Mesenteric fat pad (tissue), 1 donor: ENCODE results near the gene PLSCR3. TPM values are rescaled to one million over a fixed set of nuclear protein-coding genes. Genes with fewer than 3 reads are reported as not detected.
A peak's percentile ranks its signal among the peaks of the same experiment; 100 is the strongest.

Experiments used
- DNase-seq: peaks from one replicate; pipeline ENCODE4 v3.0.0-alpha.2; 2020; ENCODE audit warnings: low spot score
- long read RNA-seq: library from polyadenylated mRNA; unstranded; transcript quantifications from one replicate; pipeline ENCODE4 v2.0.0, GENCODE V29; 2020
- total RNA-seq: library from RNA; stranded (reverse); fragmentation: NEBNext Ultra II Directional; extraction: Animal tissue kit (Norgen Biotek cat#: 25700); gene quantifications from one replicate; pipeline ENCODE4 v1.2.1, GENCODE V29; 2021
- donor health status: DM: yes; HTN: yes; CAD: no.

The PLSCR3 gene
- 42.6 TPM for total RNA-seq
- long read RNA-seq, transcript PLSCR3-212 (7 exons, 1,965 nt), result minor isoform, 12 of 84 reads
- long read RNA-seq, transcript PLSCR3-209 (8 exons, 2,032 nt), result minor isoform, 15 of 84 reads
- long read RNA-seq, transcript PLSCR3-202 (8 exons, 2,067 nt), result major isoform, 35 of 84 reads
- long read RNA-seq, partial matches to known transcripts, result 3 of 84 reads
- long read RNA-seq, other reads (novel, unspliced or antisense), result 14 of 84 reads

DNA sequence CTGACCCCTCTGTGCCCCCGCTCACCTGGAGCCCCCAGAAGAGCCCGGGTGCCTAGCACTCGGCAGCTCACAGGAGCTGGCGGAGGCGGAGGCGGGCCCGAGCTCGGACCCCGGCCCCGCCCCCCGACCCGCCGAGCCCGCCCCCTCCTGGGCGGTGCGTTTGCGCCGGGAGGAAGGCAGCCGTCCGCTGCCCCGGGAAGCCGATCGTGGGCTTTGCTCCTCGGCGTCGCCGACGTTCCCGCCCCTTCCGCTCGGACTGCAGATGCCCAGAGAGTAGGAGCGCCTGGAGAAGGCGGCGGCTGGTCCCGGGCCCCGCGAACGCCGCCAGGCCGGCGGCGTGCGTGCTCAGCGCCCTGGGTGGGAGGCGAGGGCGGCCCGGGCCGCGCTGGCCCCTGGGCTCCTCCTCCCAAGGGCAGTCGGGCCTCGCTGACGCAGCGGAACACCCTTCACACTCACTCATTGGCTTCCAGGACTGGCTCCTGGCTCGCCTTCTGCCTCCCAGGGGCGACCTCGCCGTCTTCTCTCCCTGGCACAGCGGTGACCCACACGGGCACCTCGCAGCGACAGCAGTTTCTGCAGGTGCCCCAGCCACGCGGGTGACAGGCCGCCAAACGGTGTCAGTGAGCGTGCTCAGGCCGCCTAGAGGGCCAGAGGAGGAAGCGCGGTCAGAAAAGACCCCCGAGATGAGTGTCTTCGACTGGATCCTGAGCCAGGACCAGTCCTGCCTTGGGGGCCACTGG lies at the start of gene PLSCR3:
TSS of gene PLSCR3 (minus strand) at position 74 of the 740 bp plus-strand sequence. CDS start 415 bp downstream, outside the sequence.
- DNase-seq, result peak; percentile 95

DNA sequence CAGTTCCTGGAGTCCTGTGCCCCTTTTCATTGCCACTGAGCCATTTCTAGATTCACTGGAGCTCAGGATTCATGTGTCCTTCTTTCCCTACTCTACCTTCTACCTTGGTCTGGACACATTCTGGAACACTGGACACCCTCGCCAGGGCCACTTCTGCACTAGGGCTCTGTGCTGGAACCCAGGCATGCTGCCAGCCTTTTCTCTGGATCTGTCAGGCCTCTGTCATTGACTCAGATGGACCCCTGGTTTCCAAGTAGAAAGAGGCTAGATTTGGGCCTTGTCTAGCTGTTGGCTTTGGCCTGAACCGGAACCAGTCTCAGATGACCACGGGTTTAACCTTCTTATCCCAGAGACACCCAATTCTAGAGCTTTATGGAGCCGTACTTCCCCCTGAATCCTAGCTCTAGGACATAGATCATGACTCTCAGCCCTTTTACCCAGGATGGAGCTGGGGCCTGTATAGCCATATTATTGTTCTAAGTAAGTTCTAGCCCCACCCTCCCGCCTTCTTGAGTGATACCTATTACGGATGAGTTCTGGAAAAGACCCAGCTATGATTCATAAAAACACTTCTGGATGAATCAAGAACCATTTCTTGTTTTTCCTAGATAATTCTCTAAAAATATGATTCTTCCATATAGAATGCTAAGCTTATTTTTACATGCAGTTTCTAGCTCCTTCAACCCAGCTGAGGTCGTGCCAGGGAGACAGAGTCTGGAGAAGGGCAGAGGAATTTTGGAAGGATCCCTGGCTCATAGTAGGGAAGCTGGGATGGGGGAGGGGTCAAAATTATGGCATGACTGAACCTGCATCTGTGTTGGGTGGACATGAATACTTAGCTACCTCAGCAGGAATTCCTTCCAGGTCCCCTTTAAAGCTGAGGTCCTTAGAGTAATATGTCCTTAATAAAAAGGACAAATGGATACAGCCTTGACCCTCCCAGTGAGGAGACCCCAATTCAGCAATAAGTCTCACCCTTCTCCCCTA lies 49.5 kb upstream of the PLSCR3 start:
- DNase-seq, result no peak

DNA sequence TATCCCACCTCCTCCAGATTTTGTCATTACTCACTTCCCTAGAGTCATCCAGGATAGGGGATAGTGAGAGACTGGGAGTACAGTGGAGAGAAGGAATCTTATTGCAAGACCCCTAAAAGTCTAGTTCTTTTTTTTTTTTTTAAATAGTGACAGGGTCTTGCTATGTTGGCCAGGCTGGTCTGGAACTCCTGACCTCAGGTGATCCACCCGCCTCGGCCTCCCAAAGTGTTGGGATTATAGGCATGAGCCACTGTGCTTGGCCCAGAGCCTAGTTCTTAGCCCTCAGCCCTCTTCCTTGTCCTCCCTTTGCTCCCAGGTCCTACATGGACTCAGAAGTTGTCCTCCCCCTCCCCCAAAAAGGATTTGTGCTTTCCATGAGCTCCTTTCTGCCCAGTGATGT lies 47.8 kb upstream of the PLSCR3 start:
- no peak for DNase-seq

DNA sequence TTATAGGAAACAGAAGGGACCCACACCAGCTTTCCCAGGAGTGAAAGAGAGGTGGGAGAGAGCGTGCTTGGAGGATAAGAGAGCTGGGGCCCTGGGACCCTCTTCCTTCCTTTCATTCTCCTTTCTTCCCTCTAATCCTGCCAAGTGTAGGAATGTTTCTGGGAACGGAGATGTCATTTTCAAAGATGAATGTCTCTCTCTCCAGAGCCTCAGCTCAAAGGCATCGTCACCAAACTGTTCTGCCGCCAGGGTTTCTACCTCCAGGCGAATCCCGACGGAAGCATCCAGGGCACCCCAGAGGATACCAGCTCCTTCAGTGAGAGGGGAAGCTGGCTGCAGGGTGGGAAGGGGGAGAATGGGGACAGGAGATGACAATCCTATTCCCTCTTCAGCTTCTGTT lies 46.9 kb upstream of the PLSCR3 start:
- no peak for DNase-seq

DNA sequence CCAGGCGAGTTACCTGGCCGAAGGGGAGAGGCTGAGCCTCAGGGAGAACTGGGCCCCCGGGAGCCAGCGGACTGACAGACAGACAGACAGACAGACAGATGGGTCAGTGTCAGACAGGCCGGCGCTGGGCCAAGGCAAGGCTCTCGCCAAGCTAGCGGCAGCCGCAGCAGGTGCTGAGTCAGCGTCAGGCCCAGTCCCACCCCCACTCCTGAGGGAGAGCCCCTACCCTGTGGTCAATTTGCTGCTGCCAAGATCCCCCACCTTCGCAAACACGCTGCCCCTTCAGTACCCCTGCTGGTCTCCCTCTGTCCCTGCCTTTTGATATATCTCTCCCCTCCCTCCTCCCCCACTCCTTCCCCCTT lies 46.5 kb upstream of the PLSCR3 start:
- DNase-seq, result no peak

DNA sequence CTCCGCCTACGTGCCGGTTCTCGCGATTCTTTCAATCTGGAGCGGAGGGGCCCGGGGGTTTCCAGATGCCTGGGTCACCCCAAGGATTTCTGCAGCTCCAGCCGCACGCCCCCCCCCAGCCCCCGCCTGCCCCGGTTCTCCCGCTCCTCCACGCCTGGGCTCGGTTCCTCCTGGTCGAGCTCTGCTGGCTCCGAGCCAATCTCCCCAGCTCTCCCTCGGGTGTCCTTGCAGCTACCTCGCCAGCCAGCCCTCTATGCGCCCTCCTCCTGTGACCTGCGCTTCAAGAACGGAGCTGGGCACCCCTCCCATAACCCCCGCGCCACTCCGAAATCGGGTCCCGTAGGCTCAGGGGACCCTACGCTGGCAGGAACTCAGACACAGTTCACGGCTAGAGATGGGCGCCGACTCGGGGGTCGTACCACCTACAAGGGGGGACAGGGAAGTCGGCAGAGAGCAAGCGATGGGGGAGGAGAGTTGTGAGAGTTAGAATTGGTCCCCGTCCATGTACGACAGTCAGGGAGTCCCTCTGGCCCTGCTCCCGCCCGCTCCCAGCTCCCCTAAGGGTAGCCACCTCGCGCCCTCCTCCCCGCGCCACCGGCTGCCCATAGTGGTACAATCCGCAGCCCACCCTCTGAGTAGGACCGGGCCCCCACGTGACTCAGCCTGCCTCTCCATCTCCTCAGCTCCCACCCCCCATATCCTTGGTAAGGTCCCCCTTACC lies 45.9 kb upstream of the PLSCR3 start:
- DNase-seq, result no peak

DNA sequence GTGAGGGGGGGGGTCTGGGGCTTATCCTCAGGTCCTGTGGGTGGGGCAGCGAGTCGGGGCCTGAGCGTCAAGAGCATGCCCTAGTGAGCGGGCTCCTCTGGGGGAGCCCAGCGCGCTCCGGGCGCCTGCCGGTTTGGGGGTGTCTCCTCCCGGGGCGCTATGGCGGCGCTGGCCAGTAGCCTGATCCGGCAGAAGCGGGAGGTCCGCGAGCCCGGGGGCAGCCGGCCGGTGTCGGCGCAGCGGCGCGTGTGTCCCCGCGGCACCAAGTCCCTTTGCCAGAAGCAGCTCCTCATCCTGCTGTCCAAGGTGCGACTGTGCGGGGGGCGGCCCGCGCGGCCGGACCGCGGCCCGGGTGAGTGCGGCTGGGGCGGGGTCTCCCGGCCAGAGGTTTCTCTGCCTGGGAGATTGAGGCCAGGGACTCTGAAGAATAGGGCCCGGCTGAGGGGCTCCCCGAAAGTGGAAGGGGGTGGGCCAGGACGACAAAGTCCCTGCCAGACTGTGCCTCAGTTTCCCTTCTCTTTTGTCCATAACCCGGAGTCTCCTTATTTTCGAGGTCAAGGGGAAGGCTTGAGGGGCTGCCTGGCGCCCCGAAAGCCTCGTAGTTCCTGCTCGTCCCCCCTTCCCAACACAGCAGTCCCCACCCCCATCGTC lies 45.3 kb upstream of the PLSCR3 start, which contains the start of gene FGF11:
TSS of gene FGF11 (plus strand) at position 51 of the 651 bp plus-strand sequence. CDS start at position 160, 109 bp downstream.
- no peak for DNase-seq

DNA sequence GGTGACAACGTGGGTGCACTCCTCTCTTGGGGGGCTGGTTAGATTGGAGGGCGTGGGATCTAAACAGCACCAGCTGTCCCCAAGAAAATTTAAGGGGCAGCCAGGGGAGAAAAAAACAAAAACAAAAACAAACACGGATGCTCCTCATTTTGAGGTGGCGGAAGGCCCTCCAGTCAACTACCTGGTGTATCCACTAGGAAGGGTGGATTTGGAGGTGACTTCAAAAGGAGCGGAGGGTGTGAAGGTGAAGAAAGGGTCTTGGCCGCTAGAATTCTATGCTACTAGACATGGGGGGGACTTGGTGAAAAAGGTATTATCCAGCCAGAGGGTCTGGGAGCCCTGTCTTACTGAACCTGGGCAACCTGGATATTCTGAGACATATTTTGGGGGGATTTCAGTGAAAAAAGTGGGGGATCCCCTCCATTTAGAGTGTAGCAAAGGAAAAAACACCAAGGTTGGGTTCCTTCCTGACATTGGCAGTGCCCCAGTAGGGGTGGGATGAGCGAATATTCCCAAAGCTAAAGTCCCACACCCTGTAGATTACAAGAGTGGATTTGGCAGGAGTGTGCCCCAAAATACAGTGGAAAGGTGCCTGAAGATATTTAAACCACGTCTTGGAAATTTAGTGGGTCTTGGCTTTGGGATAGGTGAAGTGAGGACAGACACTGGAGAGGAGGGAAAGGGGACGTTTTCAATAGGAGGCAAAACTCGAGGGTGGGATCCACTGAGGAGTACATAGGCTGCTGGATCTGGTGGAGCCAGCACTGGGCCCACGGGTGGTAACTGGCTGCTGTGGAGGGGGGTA lies 44.5 kb upstream of the PLSCR3 start:
- DNase-seq, result no peak

DNA sequence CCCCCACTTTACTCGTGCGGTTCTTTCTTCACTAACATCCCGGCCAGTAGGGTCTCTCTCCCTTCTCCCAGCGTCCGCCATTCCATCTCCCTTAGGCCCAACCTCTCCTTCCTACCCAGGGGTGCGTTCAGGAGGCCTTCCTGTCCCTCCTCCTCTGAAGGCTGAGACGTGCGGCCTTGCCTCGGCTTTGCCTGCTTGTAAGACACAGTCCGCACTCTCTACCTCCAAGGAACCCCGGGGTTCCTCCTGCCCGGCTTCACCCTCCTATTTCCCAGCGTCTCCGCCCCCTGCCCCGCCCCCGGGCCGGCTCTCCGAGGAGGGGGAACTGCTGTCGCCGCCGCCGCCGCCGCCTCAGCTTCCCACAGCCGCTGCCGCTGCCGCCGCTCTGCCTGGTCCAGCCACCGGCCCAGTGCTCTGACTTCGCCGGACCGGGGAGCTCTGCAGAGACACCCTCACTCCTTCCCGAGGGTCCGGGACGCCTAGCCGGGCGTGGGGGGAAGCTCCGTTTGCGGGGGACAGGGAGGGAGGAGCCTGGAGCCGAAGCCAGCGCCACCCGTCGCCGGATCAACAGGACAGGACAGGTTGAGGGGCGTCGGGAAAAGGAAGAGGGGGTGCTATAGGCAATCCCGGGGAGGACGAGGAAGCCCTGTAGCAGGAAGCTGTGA lies 43.8 kb upstream of the PLSCR3 start:
- DNase-seq, result peak; percentile 94

DNA sequence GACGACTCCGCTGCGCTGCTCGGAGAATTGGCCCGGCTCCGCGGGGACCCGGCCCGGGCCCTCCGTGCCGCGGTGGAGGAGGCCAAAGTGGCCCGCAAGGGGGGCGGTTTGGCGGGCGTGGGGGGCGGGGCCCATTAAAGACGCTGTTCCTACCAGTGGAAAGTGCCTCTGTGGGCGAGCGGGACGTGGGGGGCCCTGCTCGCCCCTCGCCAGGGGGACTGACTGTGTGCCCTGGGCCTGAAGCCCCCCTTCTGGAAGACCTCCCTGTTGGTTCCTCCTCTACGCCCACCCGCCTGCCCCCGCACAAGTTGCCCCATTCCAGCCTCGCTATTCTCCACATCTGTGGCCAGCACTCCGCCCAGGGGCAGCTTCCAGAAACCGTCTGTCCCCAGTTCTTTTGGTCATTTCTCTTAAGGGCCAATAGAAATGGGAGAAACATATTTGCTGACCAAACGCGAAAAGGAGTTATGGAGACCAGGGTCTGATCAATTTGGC lies 43.1 kb upstream of the PLSCR3 start:
- no peak for DNase-seq

DNA sequence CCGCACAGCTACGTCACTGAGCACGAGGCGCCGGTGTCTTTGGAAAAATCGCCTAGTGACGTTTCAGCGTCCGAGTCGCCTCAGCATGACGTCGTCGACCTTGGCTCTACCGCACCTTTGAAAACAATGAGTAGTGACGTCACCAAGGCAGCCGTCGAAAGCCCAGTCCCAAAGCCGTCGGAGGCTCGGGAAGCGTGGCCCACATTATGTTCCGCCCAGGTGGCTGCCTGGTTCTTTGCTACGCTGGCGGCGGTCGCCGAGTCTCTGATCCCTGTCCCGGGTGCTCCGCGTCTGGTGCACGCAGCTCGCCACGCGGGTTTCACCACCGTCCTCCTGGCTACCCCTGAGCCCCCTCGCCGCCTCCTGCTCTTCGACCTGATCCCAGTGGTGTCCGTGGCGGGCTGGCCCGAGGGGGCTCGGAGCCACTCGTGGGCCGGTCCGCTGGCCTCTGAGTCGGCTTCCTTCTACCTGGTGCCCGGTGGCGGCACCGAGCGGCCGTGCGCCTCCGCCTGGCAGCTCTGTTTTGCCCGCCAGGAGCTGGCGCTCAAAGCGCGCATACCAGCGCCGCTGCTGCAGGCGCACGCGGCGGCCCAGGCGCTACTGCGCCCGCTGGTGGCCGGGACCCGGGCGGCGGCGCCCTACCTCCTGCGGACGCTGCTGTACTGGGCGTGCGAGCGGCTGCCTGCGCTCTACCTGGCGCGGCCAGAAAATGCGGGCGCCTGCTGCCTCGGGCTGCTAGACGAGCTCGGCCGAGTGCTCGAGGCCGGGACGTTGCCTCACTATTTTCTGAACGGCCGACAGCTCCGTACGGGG lies 42.4 kb upstream of the PLSCR3 start:
- DNase-seq, result peak; percentile 95

DNA sequence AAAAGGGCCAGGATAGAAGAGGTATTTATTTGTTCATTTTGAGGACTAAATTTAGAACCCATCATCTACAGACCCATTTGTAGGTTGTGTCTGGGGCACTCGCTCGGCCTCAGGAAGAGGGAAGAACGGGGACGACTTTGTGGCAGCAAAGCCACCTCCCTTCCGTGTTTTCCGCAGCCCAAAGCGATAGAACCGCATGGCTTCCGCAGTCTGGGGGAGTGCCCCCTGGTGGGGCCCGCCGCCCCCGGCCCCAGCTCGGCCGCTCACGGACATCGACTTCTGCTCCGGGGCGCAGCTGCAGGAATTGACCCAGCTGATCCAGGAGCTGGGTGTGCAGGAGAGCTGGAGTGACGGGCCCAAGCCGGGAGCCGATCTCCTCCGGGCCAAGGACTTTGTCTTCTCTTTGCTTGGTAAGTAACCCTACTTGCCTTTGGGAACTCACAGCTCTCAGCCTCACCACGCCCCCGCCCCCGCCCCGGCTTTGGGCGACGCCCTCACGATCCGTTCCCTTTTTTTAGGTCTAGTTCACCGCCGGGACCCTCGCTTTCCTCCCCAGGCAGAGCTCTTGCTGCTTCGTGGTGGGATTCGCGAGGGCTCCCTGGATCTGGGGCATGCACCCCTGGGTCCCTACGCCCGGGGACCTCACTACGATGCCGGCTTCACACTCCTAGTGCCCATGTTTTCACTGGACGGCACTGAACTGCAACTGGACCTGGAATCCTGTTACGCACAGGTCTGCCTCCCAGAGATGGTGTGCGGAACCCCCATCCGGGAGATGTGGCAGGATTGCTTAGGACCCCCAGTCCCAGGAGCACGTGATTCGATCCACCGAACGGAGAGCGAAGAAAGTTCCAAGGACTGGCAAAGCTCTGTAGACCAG lies 41.6 kb upstream of the PLSCR3 start:
- DNase-seq, result no peak

DNA sequence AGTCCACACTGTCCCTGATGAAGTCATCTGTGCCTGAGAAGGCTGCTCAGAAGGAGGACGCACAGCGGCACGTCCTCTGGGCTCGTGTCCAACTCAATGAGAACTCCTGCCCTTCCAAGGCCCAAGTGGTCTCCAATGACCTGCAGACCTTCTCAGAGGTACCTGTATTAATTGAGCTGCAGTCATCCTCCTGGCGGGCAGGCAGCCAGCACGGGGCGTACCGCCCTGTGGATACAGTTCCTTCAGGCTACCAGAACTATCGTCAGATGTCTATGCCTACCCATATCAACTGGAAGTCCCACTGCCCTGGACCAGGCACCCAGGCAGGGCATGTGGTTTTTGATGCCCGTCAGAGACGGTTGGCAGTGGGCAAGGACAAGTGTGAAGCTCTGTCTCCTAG lies 38.0 kb upstream of the PLSCR3 start:
- DNase-seq, result no peak

DNA sequence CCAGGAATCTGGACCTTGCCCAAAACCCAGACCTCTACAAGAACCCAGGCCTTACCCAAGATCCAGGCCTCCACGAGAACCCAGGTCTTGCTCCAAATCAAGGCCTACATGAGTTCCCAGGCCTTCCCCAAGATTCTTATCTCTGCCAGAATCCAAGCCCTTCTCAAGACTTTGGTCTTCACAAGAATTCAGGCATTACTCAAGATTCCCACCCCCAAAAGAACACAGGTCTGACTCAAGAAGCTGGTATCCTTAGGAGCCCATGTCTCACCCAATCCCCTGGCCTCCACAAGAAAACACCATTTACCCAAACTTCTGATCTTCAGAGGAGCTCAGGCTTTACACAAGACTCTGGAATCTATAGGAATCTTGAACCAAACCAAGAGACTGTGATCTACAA lies 36.9 kb upstream of the PLSCR3 start:
- no peak for DNase-seq

DNA sequence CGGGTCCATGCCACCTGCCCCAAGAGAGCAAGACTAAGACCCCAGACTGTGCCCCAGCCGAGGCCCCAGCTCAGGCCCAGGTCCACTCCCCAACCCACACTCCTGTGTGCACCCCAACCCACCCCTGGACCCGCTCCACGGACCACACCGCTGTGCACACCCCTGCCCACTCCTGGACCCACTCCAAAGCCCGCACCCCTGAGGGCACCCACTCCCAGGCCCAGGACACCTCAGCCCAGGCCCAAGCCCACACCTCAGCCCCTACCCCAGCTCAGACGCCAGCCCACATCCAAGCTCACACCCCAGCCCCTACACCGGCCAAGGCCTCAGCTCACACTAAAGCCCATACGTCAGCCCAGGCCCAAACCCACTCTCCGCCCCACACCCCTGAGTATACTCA lies 35.4 kb upstream of the PLSCR3 start:
- no peak for DNase-seq

DNA sequence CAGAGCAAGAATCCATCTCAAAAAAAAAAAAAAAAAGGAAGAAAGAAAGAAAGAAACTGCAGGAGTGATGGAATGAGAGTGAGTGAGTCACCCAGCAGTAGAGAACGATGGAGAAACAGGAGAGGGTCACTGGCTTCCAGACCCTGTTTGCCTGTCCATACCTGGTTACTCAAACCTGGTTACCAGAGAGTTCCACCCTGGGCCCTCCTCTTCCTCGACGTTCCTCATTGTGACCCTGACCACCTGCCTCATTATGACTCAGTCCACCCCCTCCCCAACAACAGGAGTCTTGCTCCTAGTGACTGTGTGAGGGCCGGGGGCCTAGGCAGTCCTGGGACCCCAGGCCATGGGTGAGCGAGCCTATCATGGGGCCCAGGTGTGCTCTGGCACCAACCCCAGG lies 34.2 kb upstream of the PLSCR3 start, which contains the start of gene SPEM3:
TSS of gene SPEM3 (plus strand) at position 301 of the 400 bp plus-strand sequence. CDS start at position 347, 46 bp downstream.
- DNase-seq, result no peak

DNA sequence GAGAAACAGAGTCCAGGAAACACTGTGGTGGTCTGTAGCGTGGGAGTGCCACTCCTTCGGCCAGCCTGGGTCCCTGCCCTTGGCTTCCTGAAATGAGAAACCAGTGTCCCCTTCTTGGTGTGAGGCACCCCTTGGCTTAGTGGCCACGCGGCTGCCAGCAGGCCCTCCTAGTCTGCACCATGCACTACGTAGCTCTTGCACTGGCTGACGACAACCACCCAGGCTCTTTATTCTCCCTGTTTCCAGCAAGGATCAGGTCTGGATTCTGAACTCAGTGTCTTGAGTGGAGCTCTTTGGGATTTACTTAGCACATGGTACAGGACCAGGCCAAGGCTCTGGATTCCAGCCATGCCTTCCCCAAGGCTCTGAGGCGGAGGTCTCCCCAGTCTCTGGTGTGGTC lies 33.2 kb upstream of the PLSCR3 start:
- DNase-seq, result no peak
